HG03159 (cell line): ENCODE results near the gene SYT2.
"Not testable (repeated sequence)": the region's sequence is repeated elsewhere in the genome, so short reads cannot be mapped to it uniquely, and the experiment has no call there.

Experiments
- ATAC-seq: cut with Tn5 transposase; IDR thresholded peaks from one replicate; pipeline ENCODE4 v1.9.1; 2021; ENCODE audit warnings: mild to moderate bottlenecking, moderate library complexity; ENCODE audit not compliant: unreplicated experiment

The SYT2 gene

DNA sequence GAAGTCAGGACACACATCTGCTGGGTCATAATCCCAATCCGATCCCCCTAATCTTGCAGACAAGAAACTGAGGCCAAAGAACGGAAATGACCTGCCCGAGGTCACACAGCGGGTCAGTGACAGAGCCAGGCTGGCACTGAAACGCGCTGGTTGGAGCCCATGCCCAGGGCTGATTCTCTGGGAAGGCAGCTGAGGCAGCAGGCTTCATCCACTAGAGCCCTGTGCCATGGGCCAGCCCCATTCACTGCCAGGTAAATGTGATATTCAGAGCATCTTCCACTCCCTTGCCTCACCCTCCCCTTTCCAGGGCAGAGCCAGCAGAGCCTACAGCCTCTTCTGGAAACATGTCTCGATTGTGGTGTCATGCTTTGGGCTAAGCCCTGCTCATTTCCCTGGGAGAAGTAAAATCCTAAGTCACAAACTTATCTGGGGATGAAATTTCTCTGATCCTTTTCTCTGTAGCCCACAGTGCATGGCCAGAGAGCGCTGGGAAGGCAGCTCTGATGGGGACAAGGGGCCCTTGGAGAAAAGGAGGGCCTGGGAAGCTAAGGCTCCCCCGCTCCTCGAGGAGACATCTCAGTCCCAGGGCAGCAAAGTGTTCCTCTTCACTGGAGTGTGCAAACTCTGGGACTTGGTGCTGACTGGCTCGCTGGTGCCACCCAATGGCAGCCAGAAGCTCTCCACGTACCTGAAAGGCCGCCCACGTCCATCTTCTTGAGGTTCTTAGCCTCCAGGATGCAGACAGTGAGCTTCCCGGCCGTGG, 110.4 kb downstream of the SYT2 start:
- ATAC-seq, result no peak

DNA sequence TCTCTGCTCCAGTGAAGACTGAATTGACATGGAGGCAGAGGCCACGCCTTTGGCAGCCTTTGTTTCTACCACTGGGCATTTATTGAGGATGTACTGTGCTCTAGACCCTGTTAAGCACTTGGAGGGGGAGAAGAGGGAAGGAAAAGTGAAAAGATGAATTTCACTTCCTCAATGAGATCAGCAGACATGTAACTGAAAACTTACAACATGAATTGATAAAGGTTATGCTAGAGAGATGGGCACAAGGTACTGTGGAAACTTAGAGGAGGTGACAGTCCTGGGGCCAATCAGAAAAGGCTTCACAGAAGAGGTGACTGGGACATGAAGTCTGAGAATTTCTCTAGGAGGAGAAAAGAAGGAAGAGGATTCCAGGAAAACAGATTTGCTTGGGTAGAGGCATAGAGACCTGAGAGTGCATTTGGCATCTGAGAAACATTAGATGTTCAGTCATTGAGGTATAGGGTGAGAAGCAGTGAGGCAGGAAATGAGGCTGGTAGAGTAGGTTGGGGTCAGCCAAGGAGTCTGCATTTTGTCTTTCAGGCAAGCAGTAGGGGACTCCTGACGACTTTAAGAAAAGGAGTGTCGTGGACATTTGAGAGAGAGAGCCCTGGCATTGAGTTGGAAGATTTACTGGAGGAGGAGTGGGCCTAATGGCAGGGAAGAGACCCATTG, 113.0 kb downstream of the SYT2 start:
- ATAC-seq, result no peak

DNA sequence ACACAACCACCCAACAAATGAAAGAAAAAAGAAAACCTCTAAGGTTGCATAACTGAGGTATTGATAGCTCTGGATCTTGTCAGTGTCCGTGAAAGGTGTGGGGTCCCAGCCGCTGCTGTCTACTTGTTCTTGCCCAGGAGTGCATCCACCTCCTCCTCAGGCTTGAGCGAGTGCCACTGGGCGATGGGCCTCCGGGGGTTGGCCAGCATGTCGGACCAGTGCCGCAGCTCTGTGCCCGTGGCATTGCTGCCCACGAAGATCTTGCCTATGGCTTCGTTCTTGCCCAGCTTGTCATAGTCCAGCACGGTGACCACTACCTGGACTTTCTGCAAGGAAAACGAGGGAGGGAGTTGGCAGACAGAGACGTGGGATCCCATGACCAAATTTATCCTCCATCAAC, 113.6 kb downstream of the SYT2 start:
- no peak for ATAC-seq

DNA sequence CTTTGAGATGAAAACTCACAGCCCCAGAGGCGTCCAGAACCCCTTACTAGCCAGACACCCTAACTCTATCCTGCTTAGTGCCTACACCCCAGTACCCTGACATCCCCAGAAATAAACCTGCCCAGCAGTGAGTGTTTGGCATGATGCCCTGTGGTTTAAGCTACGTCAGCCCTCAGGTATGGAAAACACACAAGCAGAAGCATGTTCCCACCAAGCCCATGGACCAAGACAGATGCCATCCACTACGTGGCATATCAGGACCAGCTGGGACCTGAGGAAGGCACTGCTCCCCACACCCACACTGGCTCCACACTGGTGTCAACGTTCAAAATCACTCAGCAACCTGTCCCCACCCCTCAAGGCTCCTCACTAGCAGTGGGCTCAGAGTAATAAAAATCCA, 116.4 kb downstream of the SYT2 start:
- no peak for ATAC-seq

DNA sequence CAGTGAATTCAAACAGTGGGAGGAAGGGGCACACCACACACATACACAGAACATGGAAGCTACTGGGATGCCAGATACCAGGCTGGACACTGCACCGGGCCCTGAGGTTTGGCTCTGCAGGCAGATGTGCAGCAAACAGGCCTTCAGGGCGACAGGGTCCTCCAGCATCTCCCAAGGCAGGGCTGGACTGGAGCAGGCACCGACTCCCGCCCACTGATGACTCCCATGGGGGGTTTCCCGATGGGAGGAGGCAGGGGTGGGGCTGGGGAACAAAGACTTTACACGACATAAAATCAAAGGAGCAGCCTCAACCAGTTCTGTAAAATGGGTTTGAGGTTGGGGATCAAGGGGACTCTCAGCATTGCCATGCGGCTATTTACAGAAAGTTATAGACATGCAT, 118.1 kb downstream of the SYT2 start:
- no peak for ATAC-seq

DNA sequence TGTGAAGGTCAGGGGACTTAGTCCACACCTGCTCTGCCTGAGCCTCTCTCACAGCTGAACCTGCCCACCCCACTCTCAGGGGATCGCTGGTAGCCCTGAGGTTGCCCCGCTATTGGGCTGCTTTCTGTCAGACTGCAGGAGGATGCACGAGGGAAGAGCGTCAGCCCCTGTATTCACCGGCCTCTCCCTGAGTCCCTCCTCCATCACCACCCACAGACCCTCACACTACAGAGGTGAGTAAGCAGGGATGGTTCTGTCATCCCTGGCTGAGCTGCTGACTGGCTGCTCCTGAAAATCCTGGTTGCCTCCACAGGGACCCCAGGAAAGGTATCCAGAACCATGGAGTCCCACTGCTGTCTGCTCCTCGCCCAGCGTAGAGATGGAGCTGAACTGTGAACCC, 118.7 kb downstream of the SYT2 start:
- ATAC-seq, result no peak

DNA sequence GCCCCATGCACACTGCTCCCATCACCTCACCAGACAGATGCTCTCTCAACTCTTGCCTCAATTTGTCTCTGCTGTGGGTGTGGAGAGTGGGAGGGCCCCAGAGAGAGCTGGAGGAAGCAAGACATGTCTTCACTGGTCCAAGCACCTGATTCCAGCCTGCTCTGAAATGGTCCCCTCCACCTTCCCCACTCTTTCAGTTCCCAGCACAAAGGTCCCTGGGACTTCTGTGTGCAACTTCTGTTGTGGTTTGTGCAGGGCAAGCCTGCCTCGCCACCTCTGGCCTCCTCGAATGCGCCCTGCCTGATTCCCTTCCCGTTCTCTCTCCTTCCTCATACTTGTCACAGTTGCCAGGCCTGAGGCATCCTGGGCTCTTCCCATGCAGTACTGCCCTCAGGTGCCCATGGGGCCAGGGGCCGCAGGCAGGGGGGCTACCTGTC, 119.3 kb downstream of the SYT2 start:
- ATAC-seq, result no peak

DNA sequence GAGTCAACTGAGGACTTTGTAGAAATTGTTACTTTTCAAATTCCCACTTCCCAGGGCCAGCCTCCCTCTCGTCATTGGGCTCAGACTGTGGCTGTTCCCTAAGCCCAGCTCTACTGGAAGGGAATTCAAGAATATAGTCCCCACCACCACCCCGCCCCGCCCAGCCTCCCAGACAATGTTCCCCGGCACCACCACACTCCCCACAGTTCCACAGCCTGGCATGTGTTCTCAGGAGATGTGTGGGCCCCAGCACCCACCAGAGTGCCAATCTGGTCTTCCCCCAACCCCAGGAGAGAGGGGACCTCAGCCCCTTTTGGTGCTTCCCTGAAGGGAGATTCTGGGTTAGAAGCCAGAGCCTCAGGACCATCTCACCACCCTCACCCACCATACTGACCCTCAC, 120.1 kb downstream of the SYT2 start:
- no peak for ATAC-seq

DNA sequence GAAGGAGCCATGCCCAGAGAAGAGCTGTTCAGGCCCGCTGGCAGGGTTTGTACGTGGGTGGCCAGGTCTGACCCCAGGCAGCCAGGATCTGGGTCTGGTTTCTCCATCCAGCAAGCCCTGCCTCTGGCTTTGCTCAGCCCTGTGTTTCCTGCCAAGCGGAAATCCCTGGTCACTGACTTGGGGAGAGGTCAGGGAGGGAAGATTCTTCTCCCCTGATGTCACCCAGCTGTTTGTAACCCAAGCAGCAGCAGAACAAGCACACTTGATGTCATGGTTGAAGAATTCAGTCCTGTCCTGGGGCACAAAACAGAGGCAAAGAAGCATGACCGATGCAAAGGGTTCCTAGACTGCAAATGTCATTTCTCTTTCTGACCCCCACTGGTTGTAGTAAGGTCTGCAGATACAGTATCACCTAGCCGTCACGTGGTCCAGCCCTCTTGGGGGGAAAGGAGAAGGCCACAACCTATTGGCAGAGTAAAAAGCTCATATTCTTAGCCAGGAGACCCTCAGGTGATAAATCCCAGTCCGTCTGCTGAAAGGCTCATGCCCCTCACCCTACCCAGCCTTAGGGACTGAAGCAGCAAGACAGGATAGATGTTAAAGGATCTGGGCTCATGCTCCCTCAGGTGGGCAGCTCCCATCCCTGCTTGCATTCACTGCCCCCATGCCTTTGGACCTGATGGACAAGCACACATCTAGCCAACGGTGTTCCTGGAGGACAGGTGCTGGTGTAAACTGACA, 120.9 kb downstream of the SYT2 start:
- ATAC-seq, result no peak

DNA sequence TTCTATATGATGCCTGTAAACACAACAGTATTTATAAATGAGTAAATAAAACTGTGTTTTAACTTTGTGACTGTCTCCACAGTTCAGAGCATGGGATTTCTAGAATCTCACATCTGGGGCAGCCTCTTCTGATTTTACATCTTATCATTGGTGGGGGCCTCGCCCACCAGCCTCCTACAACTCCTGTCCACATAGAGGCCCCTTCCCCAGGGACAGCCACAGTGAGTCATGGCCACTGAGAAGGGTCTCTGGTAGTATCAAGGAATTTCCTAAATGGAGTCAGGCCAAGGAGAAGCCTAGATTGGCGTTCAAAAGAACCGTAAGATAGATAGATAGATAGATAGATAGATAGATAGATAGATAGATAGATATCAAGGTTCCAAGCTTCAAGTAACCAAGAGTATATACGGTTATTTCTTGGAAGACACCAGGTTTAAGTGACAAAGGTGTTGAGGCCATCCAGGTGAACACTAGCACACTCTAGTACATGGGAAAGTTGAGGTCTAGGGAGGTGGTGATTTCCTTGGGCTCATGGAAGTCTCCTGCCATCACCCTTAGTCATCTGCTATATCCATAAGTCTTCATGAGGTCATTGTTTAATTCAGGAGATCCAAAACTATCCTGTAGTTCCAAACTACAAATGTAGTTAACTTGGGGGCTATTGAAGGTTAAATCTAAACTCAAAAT, 121.6 kb downstream of the SYT2 start:
- ATAC-seq, result no peak

DNA sequence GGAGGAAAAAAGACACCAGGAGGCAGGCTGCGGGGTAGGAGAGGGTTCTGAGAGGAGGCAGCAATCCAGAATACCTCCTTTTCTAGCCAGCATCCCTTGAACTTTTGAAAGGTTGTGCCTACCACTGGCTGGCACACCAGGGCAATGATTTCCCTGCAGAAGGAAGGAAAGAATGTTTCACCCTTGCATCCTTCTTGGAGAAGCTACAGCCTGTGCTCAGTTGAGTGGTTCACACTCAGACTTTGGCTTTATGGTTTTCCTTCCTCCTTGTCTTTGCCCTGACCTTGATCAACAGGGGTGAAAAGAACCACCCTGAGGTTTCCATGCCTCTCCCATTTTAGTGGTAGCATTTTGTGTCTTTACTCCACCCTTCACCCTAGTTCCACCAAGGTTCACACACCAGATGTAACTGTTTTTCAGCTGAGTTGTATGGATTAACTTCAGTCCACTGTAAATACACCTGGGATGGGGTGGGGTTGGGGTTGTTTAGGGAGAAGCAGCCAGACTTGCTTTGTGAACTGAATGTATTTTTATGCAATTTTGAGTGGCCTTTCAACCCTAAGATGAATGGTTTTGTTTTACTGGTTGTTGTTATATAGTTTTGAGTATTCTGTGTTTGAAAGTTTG, 122.3 kb downstream of the SYT2 start:
- ATAC-seq, result no peak

DNA sequence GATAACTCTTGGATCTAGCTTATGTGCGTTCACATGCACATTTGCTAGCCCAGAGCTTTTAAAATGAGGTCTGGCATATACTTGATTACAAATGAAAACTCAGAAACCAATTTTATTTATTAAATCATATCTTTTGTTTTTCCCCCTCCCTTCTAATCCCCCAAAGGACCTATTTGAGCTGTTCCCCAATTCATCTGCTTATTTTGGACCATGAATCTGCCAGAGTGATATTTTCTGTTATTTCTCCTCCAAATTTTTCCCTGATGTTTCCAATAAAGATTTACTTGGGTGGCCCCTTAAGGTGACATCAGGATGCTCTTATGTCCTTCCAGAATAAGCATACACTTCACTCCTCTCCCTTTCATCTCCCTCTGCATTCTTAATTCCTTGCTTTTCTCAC, 123.4 kb downstream of the SYT2 start:
- ATAC-seq, result no peak

DNA sequence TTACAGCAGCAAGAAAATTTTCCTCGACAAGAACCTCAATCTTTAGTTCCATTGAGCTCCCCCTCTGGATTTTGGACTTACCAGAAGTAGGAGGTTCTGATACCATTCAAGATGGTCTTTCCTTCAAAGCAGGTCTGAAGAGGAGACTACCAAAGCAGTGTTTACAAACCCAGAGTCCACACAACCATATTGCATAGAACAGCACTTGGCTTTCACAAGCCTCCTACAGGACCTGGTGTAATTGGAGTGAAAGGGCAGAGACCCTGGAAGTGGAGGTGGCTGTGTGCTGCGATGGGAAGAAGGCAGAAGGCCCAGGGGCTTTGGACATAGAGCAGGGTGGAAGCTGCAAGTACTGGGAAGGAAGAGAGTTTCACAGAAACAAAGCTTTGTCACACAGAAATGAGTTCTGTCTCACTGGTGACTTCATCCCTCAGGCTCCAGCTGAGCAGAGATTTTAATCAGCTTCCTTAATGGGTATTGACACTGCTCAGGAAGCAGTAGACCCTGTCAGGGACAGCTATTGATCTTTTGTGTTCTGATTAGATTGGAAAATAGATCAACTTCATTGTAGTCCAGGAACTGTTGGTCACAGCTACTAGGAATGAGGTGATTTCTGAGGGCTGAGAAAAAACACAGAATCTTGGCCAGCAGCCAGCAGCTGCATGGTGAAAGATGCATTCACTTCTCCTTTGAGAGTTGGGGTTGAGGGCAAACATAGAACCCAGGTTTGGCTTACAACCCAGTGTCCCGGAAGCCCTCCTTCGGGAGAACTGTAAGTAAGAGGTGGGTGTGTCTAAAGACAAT, 124.0 kb downstream of the SYT2 start:
- ATAC-seq, result no peak

DNA sequence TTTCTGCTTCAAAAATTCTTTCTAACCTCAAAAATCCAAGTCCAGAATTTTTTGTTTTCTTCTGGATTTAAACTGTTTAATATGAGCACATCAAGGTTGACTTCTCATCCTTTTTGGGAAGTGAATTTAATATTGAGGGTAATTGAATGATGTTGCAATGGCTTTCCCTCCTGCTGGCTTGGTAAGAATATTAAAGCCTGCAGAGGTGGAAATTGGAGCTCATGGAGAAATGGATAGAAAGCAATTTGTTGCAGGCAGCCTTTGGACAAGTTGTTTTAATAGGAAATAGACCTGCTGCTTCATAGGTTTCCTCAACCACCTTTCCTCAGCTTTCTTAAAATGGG, 124.7 kb downstream of the SYT2 start:
- ATAC-seq, result no peak

DNA sequence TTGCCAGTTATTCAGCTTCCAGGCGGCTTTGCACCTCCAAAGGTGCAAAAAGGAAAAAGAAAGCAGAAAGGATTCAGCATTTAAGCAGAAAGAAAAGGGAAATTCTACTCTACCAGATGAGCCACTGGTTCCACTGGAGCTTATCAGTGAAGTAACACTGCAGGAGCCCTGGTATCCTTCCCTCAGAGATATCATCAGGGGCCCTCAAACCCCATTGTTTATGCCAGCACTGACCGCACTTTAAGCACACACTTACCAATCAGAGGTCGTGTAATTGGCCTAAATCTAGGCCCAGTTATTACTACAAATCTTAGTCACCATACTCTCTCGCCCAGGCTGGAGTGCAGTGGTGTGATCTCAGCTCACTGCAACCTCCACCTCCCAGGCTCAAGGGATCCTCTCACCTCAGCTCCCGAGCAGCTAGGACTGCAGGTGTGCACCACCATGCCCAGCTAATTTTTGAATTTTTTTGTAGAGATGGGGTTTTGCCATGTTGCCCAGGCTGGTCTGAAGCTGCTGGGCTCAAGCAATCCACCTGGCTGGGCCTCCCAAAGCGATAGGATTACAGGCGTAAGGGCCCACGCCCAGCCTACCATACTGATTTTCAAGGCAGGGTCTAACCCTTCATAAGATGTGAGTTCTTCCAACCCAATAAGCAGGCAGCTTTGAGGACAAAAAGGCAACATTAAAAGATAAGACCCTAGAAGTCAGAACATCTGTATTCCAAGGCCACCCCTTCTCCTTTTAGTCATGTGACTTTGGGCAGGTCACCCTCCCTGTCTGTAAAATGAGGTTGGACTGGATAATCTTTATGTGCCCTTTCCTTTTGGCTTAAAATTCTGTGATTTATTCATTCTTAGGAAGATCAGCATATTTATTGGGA, 125.3 kb downstream of the SYT2 start:
- ATAC-seq, result no peak

DNA sequence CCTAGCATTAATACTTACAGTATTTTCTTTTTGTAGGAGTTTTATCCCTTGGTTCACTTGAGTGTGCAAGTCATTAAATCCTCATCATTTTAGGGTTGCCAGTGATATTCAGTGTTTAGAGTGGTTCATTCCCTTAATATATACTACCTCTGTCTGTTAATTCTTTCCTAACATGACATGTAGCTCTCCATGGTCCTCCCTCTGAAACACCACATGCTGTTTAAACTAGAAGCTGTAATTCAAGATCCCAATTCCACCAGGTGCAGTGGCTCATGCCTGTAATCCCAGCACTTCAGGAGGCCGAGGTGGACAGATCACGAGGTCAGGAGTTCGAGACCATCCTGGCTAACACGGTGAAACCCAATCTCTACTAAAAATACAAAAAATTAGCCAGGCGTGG, 127.9 kb downstream of the SYT2 start:
- not testable (repeated sequence) for ATAC-seq

DNA sequence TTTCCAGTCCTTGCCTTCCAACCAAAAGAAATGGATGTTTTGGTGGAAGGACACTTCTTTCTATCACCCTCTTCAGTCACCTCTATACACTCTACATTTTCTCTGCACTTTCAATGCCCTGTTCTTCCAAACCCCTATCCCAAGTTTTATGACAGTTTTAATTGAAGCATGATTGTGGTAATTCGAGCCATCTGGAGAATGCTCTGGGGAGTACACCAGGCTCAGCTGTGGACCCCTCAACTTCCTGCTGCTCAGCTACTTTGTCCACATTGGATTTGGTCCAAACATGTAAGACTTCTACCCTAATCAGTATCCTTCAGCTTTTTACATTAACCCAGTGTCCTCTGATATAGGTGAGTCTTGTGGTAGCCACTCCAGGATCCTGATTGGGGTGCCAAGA, 129.6 kb downstream of the SYT2 start:
- ATAC-seq, result no peak

DNA sequence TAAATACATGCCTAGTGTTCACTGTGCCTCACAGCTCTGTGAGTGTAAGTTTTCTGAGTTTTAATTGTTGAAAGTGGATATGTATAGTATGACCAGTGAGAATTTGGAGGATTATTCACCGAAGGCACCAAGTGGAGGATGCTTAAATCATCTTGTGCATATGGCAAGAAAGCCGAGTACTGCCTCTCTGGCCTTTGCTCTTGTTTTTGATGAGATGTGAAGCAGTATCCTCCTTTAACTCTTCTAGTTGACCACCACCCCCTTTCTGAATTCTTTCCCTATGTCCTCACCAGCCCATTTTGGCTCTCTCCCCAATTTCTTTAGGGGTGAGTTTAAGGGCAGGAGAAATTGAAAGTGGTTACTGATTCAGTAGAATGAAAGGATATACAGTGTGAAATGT, 130.4 kb downstream of the SYT2 start:
- ATAC-seq, result no peak

DNA sequence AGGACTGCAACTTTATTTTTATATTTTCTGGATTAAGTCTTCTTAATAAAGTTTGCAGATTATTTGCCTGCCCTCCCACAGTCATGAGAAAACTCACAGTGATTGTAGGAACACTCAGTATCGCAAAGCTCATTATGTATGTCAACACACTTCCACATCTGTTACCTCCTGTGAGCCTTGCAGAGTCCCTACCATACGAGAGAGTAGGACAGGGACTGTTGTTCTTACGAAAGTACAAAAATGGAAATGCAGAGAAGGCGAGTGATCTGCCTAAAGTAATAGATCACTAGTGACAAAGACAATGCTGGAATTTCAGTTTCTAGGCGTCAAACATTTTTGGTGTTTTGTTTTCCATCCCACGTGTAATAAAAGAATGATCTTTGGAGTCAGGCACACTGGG, 131.7 kb downstream of the SYT2 start:
- ATAC-seq, result no peak
